SU-DHL-6 (cell line): ENCODE data around the gene VPS35L.

Experiments
- EZH2phosphoT487 ChIP-seq: fragments of 200-600 bp; sonication (generic), shearing (Covaris generic); conservative IDR thresholded peaks from 2 replicates; pipeline ENCODE4 v1.6.1; 2018; ENCODE audit warnings: mild to moderate bottlenecking, antibody characterized with exemption, low read length, moderate library complexity, mixed read lengths
- TF ChIP-seq, protein P1 (sequence below): fragments of 200-600 bp; sonication (generic); IDR thresholded peaks from one replicate; pipeline ENCODE4 v1.5.1; 2017; ENCODE audit warnings: antibody characterized with exemption, mild to moderate bottlenecking, low read length, moderate library complexity; ENCODE audit not compliant: insufficient read depth, poor library complexity, severe bottlenecking

DNA sequence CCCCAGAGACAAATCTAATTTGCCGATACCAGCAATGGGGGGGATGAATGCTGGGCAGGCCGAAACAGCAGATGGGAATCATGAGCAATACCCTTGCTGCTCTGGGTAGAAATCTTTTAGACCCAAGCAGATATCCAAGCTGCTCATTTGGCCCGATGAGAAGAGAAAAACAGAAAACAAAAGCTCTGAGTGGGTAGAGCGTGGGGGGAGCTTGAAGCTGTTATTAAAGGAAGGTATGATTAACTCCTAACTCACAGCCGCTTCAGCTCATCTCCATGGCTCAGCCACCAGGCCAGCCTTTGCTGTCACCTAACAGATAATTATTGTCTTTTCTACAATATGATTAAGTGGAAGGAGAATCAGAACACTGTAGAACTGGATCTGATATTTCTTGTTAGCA lies 58.3 kb downstream of the VPS35L start:
- TF ChIP-seq, protein P1, sequence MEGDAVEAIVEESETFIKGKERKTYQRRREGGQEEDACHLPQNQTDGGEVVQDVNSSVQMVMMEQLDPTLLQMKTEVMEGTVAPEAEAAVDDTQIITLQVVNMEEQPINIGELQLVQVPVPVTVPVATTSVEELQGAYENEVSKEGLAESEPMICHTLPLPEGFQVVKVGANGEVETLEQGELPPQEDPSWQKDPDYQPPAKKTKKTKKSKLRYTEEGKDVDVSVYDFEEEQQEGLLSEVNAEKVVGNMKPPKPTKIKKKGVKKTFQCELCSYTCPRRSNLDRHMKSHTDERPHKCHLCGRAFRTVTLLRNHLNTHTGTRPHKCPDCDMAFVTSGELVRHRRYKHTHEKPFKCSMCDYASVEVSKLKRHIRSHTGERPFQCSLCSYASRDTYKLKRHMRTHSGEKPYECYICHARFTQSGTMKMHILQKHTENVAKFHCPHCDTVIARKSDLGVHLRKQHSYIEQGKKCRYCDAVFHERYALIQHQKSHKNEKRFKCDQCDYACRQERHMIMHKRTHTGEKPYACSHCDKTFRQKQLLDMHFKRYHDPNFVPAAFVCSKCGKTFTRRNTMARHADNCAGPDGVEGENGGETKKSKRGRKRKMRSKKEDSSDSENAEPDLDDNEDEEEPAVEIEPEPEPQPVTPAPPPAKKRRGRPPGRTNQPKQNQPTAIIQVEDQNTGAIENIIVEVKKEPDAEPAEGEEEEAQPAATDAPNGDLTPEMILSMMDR = no peak
- no peak for TF ChIP-seq EZH2phosphoT487
